C4-2B (cell line): ENCODE data around the gene SKIC2.

Experiments used
- ZFX ChIP-seq: fragments of 450-650 bp; IDR thresholded peaks from 2 replicates; pipeline ENCODE4 v1.6.1; 2017
- TF ChIP-seq, protein P1 (sequence below): fragments of 450-650 bp; conservative IDR thresholded peaks from 2 replicates; pipeline ENCODE4 v1.5.1; 2017; ENCODE audit warnings: mild to moderate bottlenecking

DNA sequence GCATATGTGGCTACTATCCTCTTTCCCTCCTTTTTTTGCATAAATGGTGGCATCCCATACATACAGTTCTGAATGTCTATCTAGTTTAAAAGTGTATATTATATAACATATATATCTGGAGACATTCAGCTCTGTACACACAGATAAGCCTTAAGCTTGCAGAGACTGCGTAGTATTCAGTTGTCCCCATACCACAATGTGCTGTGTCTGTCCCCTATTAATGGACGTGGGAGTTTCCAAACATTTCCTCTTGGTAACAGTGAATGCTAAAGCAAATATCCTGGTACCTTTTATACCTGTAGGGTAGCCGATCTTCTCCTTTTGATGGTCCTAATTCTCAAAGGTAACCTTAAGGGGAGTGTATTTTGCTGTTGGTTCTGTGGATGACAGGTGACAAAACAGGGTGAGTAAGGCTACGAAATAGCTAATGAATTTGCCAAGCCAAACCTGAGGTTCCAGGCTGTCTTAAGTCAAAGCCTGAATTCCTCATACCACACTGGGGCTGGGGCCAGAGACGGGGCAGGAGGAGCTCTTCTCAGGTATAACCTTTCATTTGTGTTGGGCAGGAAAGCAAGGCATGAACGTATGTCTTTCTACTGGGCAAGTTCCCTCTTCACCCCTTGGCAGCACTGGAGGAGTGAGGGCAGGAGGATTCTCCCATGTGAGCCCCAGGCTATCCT is 39.2 kb upstream of the SKIC2 start:
- TF ChIP-seq, protein P1, sequence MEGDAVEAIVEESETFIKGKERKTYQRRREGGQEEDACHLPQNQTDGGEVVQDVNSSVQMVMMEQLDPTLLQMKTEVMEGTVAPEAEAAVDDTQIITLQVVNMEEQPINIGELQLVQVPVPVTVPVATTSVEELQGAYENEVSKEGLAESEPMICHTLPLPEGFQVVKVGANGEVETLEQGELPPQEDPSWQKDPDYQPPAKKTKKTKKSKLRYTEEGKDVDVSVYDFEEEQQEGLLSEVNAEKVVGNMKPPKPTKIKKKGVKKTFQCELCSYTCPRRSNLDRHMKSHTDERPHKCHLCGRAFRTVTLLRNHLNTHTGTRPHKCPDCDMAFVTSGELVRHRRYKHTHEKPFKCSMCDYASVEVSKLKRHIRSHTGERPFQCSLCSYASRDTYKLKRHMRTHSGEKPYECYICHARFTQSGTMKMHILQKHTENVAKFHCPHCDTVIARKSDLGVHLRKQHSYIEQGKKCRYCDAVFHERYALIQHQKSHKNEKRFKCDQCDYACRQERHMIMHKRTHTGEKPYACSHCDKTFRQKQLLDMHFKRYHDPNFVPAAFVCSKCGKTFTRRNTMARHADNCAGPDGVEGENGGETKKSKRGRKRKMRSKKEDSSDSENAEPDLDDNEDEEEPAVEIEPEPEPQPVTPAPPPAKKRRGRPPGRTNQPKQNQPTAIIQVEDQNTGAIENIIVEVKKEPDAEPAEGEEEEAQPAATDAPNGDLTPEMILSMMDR: no peak
- no peak for TF ChIP-seq ZFX
